ENCODE data around the gene B3GALT4. TPM values are rescaled to one million over a fixed set of nuclear protein-coding genes. Genes with fewer than 3 reads are reported as not detected.

Gene B3GALT4, protein sequence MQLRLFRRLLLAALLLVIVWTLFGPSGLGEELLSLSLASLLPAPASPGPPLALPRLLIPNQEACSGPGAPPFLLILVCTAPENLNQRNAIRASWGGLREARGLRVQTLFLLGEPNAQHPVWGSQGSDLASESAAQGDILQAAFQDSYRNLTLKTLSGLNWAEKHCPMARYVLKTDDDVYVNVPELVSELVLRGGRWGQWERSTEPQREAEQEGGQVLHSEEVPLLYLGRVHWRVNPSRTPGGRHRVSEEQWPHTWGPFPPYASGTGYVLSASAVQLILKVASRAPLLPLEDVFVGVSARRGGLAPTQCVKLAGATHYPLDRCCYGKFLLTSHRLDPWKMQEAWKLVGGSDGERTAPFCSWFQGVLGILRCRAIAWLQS
- total RNA-seq (10 to 100 TPM in 8 of 9 donors, 1 to 10 TPM in 1; 8.5 to 23.7 (median 16.2) TPM), polyA plus RNA-seq (10 to 100 TPM in 2 of 3 donors, 1 to 10 TPM in 1; 2.6 to 11.4 (median 11.0) TPM)
- long read RNA-seq, donor 1, transcript B3GALT4-204 (1 exons, 1,694 nt), result major isoform, 16 of 16 reads
- long read RNA-seq, donor 1, partial matches to known transcripts, result 0 of 16 reads
- long read RNA-seq, donor 1, other reads (novel, unspliced or antisense), result 0 of 16 reads
- long read RNA-seq, donor 2, transcript B3GALT4-204 (1 exons, 1,694 nt), result major isoform, 10 of 10 reads
- long read RNA-seq, donor 2, partial matches to known transcripts, result 0 of 10 reads
- long read RNA-seq, donor 2, other reads (novel, unspliced or antisense), result 0 of 10 reads
- long read RNA-seq, donor 3, transcript B3GALT4-204 (1 exons, 1,694 nt), result major isoform, 8 of 8 reads
- long read RNA-seq, donor 3, partial matches to known transcripts, result 0 of 8 reads
- long read RNA-seq, donor 3, other reads (novel, unspliced or antisense), result 0 of 8 reads
- long read RNA-seq, donor 4, transcript B3GALT4-204 (1 exons, 1,694 nt), result major isoform, 22 of 22 reads
- long read RNA-seq, donor 4, partial matches to known transcripts, result 0 of 22 reads
- long read RNA-seq, donor 4, other reads (novel, unspliced or antisense), result 0 of 22 reads
- long read RNA-seq, donor 5, transcript B3GALT4-204 (1 exons, 1,694 nt), result major isoform, 41 of 41 reads
- long read RNA-seq, donor 5, partial matches to known transcripts, result 0 of 41 reads
- long read RNA-seq, donor 5, other reads (novel, unspliced or antisense), result 0 of 41 reads
- long read RNA-seq, donor 6, transcript B3GALT4-204 (1 exons, 1,694 nt), result major isoform, 8 of 8 reads
- long read RNA-seq, donor 6, partial matches to known transcripts, result 0 of 8 reads
- long read RNA-seq, donor 6, other reads (novel, unspliced or antisense), result 0 of 8 reads
- long read RNA-seq, donor 7, transcript B3GALT4-204 (1 exons, 1,694 nt), result major isoform, 9 of 14 reads
- long read RNA-seq, donor 7, partial matches to known transcripts, result 5 of 14 reads
- long read RNA-seq, donor 7, other reads (novel, unspliced or antisense), result 0 of 14 reads
- long read RNA-seq, donor 8, transcript B3GALT4-204 (1 exons, 1,694 nt), result major isoform, 18 of 19 reads
- long read RNA-seq, donor 8, partial matches to known transcripts, result 0 of 19 reads
- long read RNA-seq, donor 8, other reads (novel, unspliced or antisense), result 0 of 19 reads
- long read RNA-seq, donor 9, transcript B3GALT4-204 (1 exons, 1,694 nt), result major isoform, 14 of 14 reads
- long read RNA-seq, donor 9, partial matches to known transcripts, result 0 of 14 reads
- long read RNA-seq, donor 9, other reads (novel, unspliced or antisense), result 0 of 14 reads
- long read RNA-seq, donor 10, transcript B3GALT4-204 (1 exons, 1,694 nt), result major isoform, 9 of 9 reads
- long read RNA-seq, donor 10, partial matches to known transcripts, result 0 of 9 reads
- long read RNA-seq, donor 10, other reads (novel, unspliced or antisense), result 0 of 9 reads

DNA sequence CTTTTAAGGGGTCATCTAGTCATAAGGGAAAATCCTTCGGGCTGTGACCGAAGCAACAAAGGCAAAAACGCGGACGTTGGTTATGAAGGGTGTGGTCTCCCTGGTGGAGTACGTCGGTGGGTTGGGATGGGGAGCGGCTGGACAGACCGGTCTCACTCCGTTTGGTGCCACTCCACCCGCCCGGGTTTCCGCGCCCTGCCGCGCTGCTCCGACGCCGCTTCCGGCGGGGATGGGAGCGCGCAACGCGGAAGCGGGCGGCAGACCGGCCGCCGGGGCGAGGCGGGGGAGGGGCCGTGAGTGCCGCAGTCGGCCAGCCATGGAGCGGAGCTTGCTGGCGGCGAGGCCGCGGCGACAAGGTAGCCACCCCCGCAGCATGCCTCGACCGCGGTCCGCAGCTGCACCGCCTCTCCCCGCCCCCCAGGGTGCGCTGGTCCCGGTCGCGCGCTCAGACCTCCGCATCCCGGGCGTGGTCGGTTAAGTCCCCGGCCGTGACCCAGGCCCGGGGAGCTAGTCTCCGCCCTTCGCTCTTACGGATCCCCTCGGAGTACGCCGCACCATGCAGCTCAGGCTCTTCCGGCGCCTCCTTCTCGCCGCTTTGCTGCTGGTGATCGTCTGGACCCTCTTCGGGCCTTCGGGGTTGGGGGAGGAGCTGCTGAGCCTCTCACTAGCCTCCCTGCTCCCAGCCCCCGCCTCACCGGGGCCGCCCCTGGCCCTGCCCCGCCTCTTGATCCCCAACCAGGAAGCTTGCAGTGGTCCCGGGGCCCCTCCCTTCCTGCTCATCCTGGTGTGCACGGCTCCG, at the start of gene B3GALT4:
Gene B3GALT4, plus strand, starts transcription at position 260 of the 799 bp plus-strand sequence. Its CDS starts 297 bp downstream, at position 557.
- DNase-seq, result peak; percentile 64 to 84 (median 70)
- H3K4me1 ChIP-seq (replicated peaks in 1 of 2), result peaks cover 22 to 52% of the 10 kb centered on the region in 2 donors
- peak within 1 kb of the TSS; percentile 65 to 99 (median 78) for H3K27ac ChIP-seq
- H3K4me3 ChIP-seq, result peak within 1 kb of the TSS in 3 of 4 donors; percentile 42 to 93 (median 68)
- TF ChIP-seq, protein P1, sequence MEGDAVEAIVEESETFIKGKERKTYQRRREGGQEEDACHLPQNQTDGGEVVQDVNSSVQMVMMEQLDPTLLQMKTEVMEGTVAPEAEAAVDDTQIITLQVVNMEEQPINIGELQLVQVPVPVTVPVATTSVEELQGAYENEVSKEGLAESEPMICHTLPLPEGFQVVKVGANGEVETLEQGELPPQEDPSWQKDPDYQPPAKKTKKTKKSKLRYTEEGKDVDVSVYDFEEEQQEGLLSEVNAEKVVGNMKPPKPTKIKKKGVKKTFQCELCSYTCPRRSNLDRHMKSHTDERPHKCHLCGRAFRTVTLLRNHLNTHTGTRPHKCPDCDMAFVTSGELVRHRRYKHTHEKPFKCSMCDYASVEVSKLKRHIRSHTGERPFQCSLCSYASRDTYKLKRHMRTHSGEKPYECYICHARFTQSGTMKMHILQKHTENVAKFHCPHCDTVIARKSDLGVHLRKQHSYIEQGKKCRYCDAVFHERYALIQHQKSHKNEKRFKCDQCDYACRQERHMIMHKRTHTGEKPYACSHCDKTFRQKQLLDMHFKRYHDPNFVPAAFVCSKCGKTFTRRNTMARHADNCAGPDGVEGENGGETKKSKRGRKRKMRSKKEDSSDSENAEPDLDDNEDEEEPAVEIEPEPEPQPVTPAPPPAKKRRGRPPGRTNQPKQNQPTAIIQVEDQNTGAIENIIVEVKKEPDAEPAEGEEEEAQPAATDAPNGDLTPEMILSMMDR (IDR thresholded peaks at IDR 0.05), result peak in 5 of 6 experiments; percentile 34 to 61 (median 51)
- peak; percentile 32 to 63 for TF ChIP-seq POLR2A (IDR thresholded peaks at IDR 0.05)
- no peaks in the 10 kb centered on the region for H3K27me3 ChIP-seq
- WGBS, 4 donors, result 1% methylated on average over 31 to 80 of the region's 80 CpGs
- H3K36me3 ChIP-seq (replicated peaks in 1 of 2), result peaks cover 0 to 55% of the 10 kb centered on the region in 2 donors
- H3K9me3 ChIP-seq (replicated peaks in 1 of 3), result no peaks in the 10 kb centered on the region
- intact Hi-C loops (cut with DNase I), result no loop called here

DNA sequence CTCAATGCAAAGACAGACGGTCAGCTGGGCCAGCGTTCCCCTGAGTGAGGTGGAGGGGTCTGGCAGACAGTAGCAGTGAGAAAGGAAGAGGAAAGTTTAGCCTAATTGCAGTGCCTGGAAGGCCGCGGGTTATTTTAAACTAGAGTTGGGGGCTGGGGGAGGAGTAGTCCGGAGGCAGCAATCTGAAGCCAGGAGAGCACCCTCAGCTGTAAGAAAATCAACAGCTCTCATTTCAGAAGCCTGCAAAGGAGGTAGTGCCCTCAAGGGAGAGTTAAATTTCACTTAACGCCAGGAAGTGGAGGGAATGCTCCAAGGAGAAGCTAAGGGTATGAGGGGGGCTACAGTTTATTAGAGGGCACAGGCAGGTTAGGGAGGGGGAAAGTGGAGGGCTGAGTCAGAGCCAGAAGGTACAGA, 41.7 kb upstream of the B3GALT4 start:
- peaks cover 0 to 3% of the 10 kb centered on the region in 2 donors for H3K4me1 ChIP-seq (replicated peaks in 1 of 2)
- TF ChIP-seq, protein P1 (IDR thresholded peaks at IDR 0.05), result no peak
- TF ChIP-seq POLR2A (IDR thresholded peaks at IDR 0.05), result no peak
- peaks cover 15% of the 10 kb centered on the region for H3K27me3 ChIP-seq
- H3K36me3 ChIP-seq (replicated peaks in 1 of 2), result no peaks in the 10 kb centered on the region
- DNase-seq, result no peak
- no peaks in the 10 kb centered on the region for H3K9me3 ChIP-seq (replicated peaks in 1 of 3)
- H3K4me3 ChIP-seq, result no peak overlapping the region
- H3K27ac ChIP-seq, result no peak overlapping the region
- WGBS, 4 donors, result 26 to 43% (median 37%) methylated on average over 6 of the region's 6 CpGs
- intact Hi-C loops (cut with DNase I), result no loop called here

DNA sequence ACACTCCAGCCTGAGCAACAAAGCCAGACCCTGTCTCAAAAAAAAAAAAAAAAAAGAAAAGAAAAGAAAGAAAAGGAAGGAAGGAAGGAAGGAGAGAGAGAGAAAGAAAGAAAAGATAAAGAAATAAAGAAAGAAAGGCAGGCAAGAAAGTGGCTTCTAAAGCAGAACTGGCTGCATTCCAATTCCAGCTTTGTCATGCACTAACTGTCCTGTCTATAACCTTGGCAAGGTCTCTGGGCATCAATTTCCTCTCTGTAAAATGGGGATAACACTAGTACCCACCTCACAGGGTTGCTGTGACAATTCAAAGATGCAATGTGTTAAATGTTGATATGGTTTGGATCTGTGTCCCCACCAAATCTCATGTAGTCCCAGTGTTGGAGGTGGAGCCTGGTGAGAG, 40.6 kb upstream of the B3GALT4 start:
- intact Hi-C loops (cut with DNase I), result no loop called here
- TF ChIP-seq POLR2A (IDR thresholded peaks at IDR 0.05), result no peak
- TF ChIP-seq, protein P1 (IDR thresholded peaks at IDR 0.05), result no peak
- H3K27me3 ChIP-seq, result peaks cover 16% of the 10 kb centered on the region
- H3K9me3 ChIP-seq (replicated peaks in 1 of 3), result no peaks in the 10 kb centered on the region
- H3K27ac ChIP-seq, result no peak overlapping the region
- H3K4me1 ChIP-seq (replicated peaks in 1 of 2), result peaks cover 0 to 3% of the 10 kb centered on the region in 2 donors
- DNase-seq, result no peak
- H3K4me3 ChIP-seq, result no peak overlapping the region
- H3K36me3 ChIP-seq (replicated peaks in 1 of 2), result no peaks in the 10 kb centered on the region

Data from adrenal gland (tissue), 19 donors.